Testis (tissue), 2 donors: ENCODE results near the gene TCN2.

ENCODE experiments used
- POLR2A ChIP-seq: fragments of 450-650 bp; IDR thresholded peaks from one replicate; pipeline ENCODE4 v1.6.1; 2017; ENCODE audit warnings: antibody characterized with exemption, mild to moderate bottlenecking, moderate library complexity
- TF ChIP-seq, protein P1 (sequence below), 3 experiments: fragments of 450-650 bp in 2 of 3; fragments of 200-600 bp in 1 of 3; sonication (generic) in 1 of 3; IDR thresholded peaks; one replicate each; pipeline ENCODE4 v1.5.1; 2016 to 2019; ENCODE audit warnings: antibody characterized with exemption in 3 of 3, mild to moderate bottlenecking in 2 of 3, moderate library complexity in 1 of 3

DNA sequence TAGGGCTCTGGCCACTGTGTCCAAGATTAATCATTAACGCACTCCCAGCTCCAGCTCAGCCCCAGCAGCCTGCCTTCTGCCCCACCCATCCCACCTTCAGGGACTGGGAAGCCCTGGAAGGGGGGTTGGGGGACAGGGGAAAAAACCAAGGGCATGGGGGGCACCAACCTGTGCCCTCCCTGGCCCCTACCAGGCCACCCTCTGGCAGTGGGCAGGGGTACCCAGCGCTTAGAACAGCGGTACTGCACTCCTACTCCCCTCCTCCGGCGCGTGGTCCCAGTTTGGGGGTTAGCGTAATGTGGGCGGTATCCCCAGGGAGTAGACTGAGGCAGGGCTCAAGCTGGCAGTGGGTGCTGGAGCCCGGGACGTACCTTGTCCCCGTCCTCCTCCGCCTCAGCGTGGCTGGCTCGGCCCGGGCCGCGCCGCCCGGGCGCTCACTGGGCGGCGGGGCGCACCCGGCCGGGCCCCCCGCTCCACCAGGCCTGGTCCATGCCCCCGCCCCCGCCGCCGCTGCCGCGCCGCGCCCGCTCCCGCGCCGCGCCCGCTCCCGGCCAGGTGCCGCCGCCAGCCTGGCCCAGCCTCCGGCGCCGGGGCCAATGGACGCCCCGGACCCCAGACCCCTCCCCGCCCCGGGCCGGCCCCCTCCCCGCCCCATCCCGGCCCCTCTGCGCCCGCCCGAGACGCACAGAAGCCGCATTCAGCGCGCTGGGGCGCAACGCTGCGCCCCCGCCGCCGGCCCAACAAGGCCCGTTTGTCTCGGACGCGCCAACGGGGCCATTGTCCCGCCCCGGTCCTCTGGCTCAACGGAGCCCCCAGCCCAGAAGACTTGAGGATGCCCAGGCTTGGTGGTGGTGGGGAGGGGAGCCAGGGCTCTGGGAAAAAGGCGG is 32.6 kb upstream of the TCN2 start, which contains the start of gene GAL3ST1:
- TF ChIP-seq, protein P1, sequence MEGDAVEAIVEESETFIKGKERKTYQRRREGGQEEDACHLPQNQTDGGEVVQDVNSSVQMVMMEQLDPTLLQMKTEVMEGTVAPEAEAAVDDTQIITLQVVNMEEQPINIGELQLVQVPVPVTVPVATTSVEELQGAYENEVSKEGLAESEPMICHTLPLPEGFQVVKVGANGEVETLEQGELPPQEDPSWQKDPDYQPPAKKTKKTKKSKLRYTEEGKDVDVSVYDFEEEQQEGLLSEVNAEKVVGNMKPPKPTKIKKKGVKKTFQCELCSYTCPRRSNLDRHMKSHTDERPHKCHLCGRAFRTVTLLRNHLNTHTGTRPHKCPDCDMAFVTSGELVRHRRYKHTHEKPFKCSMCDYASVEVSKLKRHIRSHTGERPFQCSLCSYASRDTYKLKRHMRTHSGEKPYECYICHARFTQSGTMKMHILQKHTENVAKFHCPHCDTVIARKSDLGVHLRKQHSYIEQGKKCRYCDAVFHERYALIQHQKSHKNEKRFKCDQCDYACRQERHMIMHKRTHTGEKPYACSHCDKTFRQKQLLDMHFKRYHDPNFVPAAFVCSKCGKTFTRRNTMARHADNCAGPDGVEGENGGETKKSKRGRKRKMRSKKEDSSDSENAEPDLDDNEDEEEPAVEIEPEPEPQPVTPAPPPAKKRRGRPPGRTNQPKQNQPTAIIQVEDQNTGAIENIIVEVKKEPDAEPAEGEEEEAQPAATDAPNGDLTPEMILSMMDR (IDR thresholded peaks at IDR 0.05) = no peak
- no peak for TF ChIP-seq POLR2A
